ENCODE results near the gene SETD7. TPM values are rescaled to one million over a fixed set of nuclear protein-coding genes. Genes with fewer than 3 reads are reported as not detected.

The SETD7 gene
- total RNA-seq, 1 donor from 2014 or later = 8.2 TPM

DNA sequence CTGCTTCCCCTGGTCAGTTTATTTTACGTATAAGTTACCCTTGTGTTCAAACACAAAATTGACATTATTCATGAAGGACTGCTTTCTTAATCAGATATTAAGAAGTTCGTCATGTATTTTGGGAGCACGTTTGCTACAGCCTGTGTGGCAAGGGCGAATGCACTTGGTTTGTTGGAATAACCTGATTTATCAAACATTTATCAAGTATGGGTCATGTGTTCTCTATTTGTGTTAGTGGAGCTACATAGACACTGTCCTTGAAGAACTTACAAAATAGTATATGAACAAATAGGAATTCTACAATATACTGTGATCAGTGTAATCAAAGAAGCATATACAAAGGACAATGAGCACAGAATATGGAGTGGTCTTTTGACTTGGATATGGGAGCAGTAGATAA is 79.7 kb downstream of the SETD7 start:
- Histone ChIP-seq H2AFZ (replicated peaks) (no peak overlapping the region), H3K9ac (no peak overlapping the region), H3K36me3 (peaks cover 5% of the 10 kb centered on the region), H3F3A (ENCODE audit: low read depth) (peaks cover 4% of the 10 kb centered on the region), H3K27me3 (no peaks in the 10 kb centered on the region), H3K4me1 (no peaks in the 10 kb centered on the region), H3K4me3 (no peak overlapping the region), H3K4me2 (no peak overlapping the region), H3K27ac (no peak overlapping the region), H3K9me3 (ENCODE audit: low read depth) (no peaks in the 10 kb centered on the region), H3K79me2 (ENCODE audit: low read depth) (no peaks in the 10 kb centered on the region), H4K20me1 (ENCODE audit: low read depth) (no peaks in the 10 kb centered on the region)
- Mint-ChIP-seq H3K4me1 (no peaks in the 10 kb centered on the region), H3K4me3 (no peak overlapping the region), H3K36me3 (peaks cover 12% of the 10 kb centered on the region), H3K27ac (no peak overlapping the region), H3K27me3 (ENCODE audit: insufficient read depth, low read depth) (no peaks in the 10 kb centered on the region), H3K9me3 (peaks cover 7% of the 10 kb centered on the region)
- no peak for DNase-seq (ENCODE audit: low spot score)
- TF ChIP-seq, protein P1, sequence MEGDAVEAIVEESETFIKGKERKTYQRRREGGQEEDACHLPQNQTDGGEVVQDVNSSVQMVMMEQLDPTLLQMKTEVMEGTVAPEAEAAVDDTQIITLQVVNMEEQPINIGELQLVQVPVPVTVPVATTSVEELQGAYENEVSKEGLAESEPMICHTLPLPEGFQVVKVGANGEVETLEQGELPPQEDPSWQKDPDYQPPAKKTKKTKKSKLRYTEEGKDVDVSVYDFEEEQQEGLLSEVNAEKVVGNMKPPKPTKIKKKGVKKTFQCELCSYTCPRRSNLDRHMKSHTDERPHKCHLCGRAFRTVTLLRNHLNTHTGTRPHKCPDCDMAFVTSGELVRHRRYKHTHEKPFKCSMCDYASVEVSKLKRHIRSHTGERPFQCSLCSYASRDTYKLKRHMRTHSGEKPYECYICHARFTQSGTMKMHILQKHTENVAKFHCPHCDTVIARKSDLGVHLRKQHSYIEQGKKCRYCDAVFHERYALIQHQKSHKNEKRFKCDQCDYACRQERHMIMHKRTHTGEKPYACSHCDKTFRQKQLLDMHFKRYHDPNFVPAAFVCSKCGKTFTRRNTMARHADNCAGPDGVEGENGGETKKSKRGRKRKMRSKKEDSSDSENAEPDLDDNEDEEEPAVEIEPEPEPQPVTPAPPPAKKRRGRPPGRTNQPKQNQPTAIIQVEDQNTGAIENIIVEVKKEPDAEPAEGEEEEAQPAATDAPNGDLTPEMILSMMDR (IDR thresholded peaks at IDR 0.05) = no peak
- TF ChIP-seq EZH2 (IDR thresholded peaks at IDR 0.05) = no peak
- TF ChIP-seq EZH2phosphoT487 (IDR thresholded peaks at IDR 0.05) = no peak

DNA sequence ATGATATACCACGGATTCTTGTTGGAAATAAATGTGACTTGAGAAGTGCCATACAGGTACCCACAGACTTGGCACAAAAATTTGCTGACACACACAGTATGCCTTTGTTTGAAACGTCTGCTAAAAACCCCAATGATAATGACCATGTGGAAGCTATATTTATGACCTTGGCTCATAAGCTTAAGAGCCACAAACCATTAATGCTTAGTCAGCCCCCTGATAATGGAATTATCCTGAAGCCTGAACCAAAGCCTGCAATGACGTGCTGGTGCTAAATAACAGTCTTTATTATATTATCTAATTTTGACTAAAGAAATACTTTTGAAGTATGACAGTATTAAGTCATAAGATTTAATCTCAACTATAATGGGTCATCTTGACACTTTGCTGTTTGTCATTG is 83.2 kb downstream of the SETD7 start:
- no peak overlapping the region for H2AFZ ChIP-seq (replicated peaks)
- DNase-seq (ENCODE audit: low spot score) = no peak
- peaks cover 20% of the 10 kb centered on the region for H3K79me2 ChIP-seq (ENCODE audit: low read depth)
- no peak overlapping the region for H3K4me2 ChIP-seq
- no peaks in the 10 kb centered on the region for H4K20me1 ChIP-seq (ENCODE audit: low read depth)
- H3K27me3 ChIP-seq = no peaks in the 10 kb centered on the region
- no peaks in the 10 kb centered on the region for H3K4me1 ChIP-seq
- no peak overlapping the region for H3K4me3 Mint-ChIP-seq
- peaks cover 16% of the 10 kb centered on the region for H3K36me3 ChIP-seq
- no peak overlapping the region for H3K27ac ChIP-seq
- H3K9me3 Mint-ChIP-seq = peaks cover 29% of the 10 kb centered on the region
- TF ChIP-seq EZH2phosphoT487 (IDR thresholded peaks at IDR 0.05) (no peak), EZH2 (IDR thresholded peaks at IDR 0.05) (no peak)
- TF ChIP-seq, protein P1 (IDR thresholded peaks at IDR 0.05) = no peak
- no peak overlapping the region for H3K9ac ChIP-seq
- peaks cover 3% of the 10 kb centered on the region for H3K27me3 Mint-ChIP-seq (ENCODE audit: insufficient read depth, low read depth)
- H3K9me3 ChIP-seq (ENCODE audit: low read depth) = no peaks in the 10 kb centered on the region
- peaks cover 19% of the 10 kb centered on the region for H3K36me3 Mint-ChIP-seq
- peaks cover 4% of the 10 kb centered on the region for H3F3A ChIP-seq (ENCODE audit: low read depth)
- H3K27ac Mint-ChIP-seq = no peak overlapping the region
- no peak overlapping the region for H3K4me3 ChIP-seq
- no peaks in the 10 kb centered on the region for H3K4me1 Mint-ChIP-seq

DNA sequence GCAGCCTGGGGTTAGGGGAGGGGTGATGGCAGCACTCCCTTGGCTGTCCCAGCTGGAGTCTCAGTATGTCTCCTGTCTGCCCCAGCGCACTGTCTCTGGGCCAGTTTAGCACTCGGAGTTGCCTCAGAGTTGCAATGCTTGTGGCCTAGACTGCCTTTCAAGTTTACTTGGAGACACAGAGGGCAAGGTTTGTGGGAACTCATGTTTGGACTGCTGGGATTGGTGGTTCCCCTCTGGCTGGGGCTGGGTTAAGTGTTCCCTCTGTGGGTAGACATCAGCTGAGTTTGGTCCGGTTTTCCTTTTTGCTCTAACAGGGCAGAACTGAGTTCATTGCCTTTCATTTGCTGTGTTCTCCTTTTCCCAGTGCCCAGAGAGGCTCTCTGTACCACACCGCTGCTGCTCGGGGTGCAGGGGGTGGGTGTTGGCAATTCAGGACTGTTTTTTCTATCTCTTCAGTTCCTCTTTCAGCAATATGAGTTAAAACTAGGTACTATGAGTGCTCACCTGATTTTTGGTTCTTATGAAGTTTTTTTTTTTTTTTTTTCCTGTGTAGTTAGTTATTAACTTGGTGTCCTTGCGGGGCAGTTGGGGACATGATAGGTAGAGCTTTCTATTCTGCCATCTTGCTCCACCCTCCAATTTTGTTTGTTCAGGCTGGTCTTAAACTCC is 84.9 kb downstream of the SETD7 start:
- H3F3A ChIP-seq (ENCODE audit: low read depth) = no peaks in the 10 kb centered on the region
- no peak overlapping the region for H3K27ac Mint-ChIP-seq
- H3K27me3 ChIP-seq = no peaks in the 10 kb centered on the region
- peaks cover 30% of the 10 kb centered on the region for H3K79me2 ChIP-seq (ENCODE audit: low read depth)
- H3K9me3 ChIP-seq (ENCODE audit: low read depth) = no peaks in the 10 kb centered on the region
- peaks cover 3% of the 10 kb centered on the region for H3K27me3 Mint-ChIP-seq (ENCODE audit: insufficient read depth, low read depth)
- no peak overlapping the region for H3K9ac ChIP-seq
- no peak for DNase-seq (ENCODE audit: low spot score)
- H4K20me1 ChIP-seq (ENCODE audit: low read depth) = no peaks in the 10 kb centered on the region
- H3K9me3 Mint-ChIP-seq = peaks cover 29% of the 10 kb centered on the region
- H3K36me3 ChIP-seq = peaks cover 16% of the 10 kb centered on the region
- H3K27ac ChIP-seq = no peak overlapping the region
- H3K4me2 ChIP-seq = no peak overlapping the region
- H3K4me1 ChIP-seq = no peaks in the 10 kb centered on the region
- peaks cover 19% of the 10 kb centered on the region for H3K36me3 Mint-ChIP-seq
- H3K4me3 ChIP-seq = no peak overlapping the region
- no peaks in the 10 kb centered on the region for H3K4me1 Mint-ChIP-seq
- TF ChIP-seq EZH2 (IDR thresholded peaks at IDR 0.05) (no peak), EZH2phosphoT487 (IDR thresholded peaks at IDR 0.05) (no peak)
- TF ChIP-seq, protein P1 (IDR thresholded peaks at IDR 0.05) = no peak
- no peak overlapping the region for H3K4me3 Mint-ChIP-seq
- no peak overlapping the region for H2AFZ ChIP-seq (replicated peaks)

Data from neural progenitor cell (in vitro differentiated cells).